ENCODE measurements around the gene ZNG1E. TPM values are rescaled to one million over a fixed set of nuclear protein-coding genes. Genes with fewer than 3 reads are reported as not detected.

Gene ZNG1E
- total RNA-seq = 31.5 and 37.6 TPM in 2 replicates

DNA sequence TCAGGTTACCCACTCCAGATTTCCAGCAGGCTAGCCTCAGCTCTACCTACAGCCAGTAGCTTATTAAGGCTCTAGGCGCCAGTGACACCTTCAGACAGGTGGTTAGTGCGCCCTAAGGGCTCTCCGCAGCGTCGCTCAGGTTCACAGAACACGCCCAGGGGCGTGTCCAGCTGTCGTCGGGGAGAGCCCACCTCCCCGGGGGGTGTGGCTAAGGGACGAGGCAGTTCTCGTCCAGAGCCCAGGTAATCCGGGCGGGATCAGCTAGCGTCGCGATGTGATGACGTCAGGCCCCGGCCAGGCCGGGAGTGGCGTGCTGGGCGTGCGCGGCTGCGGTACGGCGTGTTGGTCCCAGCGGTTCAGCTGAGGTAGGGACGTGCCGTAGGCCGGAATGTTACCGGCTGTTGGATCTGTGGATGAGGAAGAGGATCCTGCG, at the start of gene ZNG1E:
Gene ZNG1E (plus strand): TSS at position 340 of the 433 bp plus-strand sequence. CDS start 49 bp downstream, at position 389.

DNA sequence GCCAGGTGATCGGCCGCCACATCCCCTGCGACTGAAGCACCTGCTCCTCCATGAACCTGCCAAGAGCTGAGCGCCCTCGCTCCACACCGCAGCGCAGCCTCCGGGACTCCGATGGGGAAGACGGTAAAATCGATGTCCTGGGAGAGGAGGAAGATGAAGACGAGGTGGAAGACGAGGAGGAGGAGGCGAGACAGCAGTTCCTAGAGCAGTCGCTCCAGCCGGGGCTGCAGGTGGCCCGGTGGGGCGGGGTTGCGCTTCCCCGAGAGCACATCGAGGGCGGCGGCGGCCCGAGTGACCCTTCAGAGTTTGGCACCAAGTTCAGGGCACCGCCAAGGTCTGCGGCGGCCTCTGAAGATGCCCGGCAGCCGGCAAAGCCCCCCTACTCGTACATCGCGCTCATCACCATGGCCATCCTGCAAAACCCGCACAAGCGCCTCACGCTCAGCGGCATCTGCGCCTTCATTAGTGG, 61.4 kb downstream of the ZNG1E start, which contains the start of gene FOXD4L4:
Gene FOXD4L4 (plus strand): TSS at position 51 of the 469 bp plus-strand sequence. CDS start 0 bp downstream, at position 51.

Other genes starting within 250 kb of the ZNG1E start
- 0.18 TPM in 1 of 2 replicates, not detected in the other for gene FOXD4L4, start 61.2 kb downstream of the ZNG1E start, total RNA-seq